ENCODE results near the gene USP25.

The USP25 gene

DNA sequence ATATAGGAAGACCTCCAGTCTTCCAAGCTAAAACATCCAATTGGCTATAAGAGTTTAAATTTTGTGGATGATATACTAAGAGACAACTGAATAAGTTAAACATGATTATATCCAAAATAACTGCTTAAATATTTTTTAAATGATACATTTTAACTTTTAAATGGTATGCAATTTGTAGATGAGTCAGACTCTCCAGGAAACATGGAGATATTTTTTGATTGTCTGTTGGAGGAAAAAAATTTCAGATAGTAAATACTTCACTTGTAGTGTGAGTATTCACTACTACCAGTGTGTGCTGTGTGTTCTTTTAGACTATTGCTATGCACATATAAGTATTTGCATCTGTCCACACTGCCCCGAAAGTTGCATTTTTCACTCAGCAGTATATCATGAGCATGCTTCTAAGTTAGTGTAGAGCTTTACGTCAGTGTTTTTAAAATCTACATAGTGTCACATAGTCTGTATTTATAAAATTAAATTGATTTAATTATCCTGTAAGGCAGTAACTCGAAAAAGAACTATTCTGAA, 91.1 kb downstream of the USP25 start:
- peak; percentile 78 for ATAC-seq

DNA sequence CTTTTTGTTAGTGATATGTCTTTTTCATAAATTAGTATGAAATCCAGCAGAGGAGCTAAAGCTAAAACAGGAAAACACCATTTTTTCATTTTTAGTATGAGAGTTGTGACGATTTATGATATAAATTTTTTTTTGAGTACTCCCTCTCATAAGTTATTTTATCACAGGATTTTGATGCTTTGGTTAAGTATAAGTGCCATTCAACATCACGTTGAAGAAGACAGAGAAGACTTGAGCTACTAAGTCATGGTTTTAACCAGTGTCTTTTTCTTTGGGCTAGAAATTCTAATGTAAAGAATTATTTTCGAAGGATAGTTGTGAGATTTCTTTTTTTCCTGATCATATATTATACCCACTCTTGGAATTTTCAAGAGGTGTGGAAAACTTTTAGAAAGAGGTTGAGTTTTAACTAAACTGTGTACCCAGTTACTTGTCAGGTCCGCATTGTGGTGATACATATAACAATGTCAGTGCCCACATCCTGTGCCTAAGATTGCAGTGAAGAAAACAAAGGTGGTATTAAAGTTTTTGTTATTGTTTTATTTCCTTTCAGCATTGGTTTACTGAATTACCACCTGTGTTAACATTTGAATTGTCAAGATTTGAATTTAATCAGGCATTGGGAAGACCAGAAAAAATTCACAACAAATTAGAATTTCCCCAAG, 93.8 kb downstream of the USP25 start:
- TF ChIP-seq GLIS3 (CRISPR knock-in tag; IDR thresholded peaks at IDR 0.05) (no peak), ZC3H10 (CRISPR knock-in tag; IDR thresholded peaks at IDR 0.05) (no peak), TCF4 (CRISPR knock-in tag; IDR thresholded peaks at IDR 0.05; ENCODE audit: borderline replicate concordance) (no peak), SNAI2 (CRISPR knock-in tag; IDR thresholded peaks at IDR 0.05) (no peak)
- TF ChIP-seq, protein P1, sequence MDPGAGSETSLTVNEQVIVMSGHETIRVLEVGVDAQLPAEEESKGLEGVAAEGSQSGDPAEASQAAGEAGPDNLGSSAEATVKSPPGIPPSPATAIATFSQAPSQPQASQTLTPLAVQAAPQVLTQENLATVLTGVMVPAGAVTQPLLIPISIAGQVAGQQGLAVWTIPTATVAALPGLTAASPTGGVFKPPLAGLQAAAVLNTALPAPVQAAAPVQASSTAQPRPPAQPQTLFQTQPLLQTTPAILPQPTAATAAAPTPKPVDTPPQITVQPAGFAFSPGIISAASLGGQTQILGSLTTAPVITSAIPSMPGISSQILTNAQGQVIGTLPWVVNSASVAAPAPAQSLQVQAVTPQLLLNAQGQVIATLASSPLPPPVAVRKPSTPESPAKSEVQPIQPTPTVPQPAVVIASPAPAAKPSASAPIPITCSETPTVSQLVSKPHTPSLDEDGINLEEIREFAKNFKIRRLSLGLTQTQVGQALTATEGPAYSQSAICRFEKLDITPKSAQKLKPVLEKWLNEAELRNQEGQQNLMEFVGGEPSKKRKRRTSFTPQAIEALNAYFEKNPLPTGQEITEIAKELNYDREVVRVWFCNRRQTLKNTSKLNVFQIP (CRISPR knock-in tag; IDR thresholded peaks at IDR 0.05; ENCODE audit: borderline replicate concordance, low read depth) = no peak
- ATAC-seq = no peak

More for the DNA sequence above, 91.1 kb downstream of the USP25 start:
- TF ChIP-seq ZNF8 (CRISPR knock-in tag; IDR thresholded peaks at IDR 0.05) (no peak), ZNF70 (CRISPR knock-in tag; IDR thresholded peaks at IDR 0.05) (no peak), GLIS3 (CRISPR knock-in tag; IDR thresholded peaks at IDR 0.05) (no peak)
- TF ChIP-seq, protein P2, sequence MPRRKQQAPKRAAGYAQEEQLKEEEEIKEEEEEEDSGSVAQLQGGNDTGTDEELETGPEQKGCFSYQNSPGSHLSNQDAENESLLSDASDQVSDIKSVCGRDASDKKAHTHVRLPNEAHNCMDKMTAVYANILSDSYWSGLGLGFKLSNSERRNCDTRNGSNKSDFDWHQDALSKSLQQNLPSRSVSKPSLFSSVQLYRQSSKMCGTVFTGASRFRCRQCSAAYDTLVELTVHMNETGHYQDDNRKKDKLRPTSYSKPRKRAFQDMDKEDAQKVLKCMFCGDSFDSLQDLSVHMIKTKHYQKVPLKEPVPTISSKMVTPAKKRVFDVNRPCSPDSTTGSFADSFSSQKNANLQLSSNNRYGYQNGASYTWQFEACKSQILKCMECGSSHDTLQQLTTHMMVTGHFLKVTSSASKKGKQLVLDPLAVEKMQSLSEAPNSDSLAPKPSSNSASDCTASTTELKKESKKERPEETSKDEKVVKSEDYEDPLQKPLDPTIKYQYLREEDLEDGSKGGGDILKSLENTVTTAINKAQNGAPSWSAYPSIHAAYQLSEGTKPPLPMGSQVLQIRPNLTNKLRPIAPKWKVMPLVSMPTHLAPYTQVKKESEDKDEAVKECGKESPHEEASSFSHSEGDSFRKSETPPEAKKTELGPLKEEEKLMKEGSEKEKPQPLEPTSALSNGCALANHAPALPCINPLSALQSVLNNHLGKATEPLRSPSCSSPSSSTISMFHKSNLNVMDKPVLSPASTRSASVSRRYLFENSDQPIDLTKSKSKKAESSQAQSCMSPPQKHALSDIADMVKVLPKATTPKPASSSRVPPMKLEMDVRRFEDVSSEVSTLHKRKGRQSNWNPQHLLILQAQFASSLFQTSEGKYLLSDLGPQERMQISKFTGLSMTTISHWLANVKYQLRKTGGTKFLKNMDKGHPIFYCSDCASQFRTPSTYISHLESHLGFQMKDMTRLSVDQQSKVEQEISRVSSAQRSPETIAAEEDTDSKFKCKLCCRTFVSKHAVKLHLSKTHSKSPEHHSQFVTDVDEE (CRISPR knock-in tag; IDR thresholded peaks at IDR 0.05) = no peak
- TF ChIP-seq, protein P1 (CRISPR knock-in tag; IDR thresholded peaks at IDR 0.05; ENCODE audit: borderline replicate concordance, low read depth) = no peak

DNA sequence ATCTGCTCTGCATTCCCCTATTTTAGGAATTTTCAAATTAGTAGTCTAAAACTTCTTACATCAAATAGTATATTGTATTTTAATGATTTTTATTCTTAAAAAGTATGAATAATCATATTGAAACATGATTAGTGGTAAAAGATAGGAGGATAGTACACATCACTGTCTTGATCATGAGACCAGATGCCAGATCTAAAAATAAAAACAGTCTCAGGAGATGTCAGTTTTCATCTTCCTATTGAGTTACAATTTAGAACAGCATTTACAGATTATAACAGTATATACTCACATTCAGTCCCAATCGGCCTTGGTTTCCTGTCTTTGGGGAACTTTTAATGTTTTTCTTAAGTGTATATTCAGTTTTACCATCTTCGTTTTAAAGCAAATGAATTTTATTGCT, 95.9 kb downstream of the USP25 start:
- ATAC-seq = peak; percentile 72
- TF ChIP-seq ARNTL (CRISPR knock-in tag; IDR thresholded peaks at IDR 0.05; ENCODE audit: borderline replicate concordance, low read depth) (no peak), GLIS3 (CRISPR knock-in tag; IDR thresholded peaks at IDR 0.05) (no peak), ZNF70 (CRISPR knock-in tag; IDR thresholded peaks at IDR 0.05) (no peak), TCF4 (CRISPR knock-in tag; IDR thresholded peaks at IDR 0.05; ENCODE audit: borderline replicate concordance) (no peak), RARB (CRISPR knock-in tag; IDR thresholded peaks at IDR 0.05) (no peak), ZNF8 (CRISPR knock-in tag; IDR thresholded peaks at IDR 0.05) (no peak), CSDC2 (CRISPR knock-in tag; IDR thresholded peaks at IDR 0.05) (no peak), ZNF565 (CRISPR knock-in tag; conservative IDR thresholded peaks at IDR 0.05; ENCODE audit: low read depth) (no peak), ESRRG (CRISPR knock-in tag; IDR thresholded peaks at IDR 0.05) (no peak), BACH2 (CRISPR knock-in tag; IDR thresholded peaks at IDR 0.05; ENCODE audit: borderline replicate concordance) (no peak), ISL1 (CRISPR knock-in tag; IDR thresholded peaks at IDR 0.05) (no peak), SNAI2 (CRISPR knock-in tag; IDR thresholded peaks at IDR 0.05) (no peak), OSR1 (CRISPR knock-in tag; IDR thresholded peaks at IDR 0.05) (no peak), PPARA (CRISPR knock-in tag; IDR thresholded peaks at IDR 0.05; ENCODE audit: borderline replicate concordance) (no peak)
- TF ChIP-seq, protein P3, sequence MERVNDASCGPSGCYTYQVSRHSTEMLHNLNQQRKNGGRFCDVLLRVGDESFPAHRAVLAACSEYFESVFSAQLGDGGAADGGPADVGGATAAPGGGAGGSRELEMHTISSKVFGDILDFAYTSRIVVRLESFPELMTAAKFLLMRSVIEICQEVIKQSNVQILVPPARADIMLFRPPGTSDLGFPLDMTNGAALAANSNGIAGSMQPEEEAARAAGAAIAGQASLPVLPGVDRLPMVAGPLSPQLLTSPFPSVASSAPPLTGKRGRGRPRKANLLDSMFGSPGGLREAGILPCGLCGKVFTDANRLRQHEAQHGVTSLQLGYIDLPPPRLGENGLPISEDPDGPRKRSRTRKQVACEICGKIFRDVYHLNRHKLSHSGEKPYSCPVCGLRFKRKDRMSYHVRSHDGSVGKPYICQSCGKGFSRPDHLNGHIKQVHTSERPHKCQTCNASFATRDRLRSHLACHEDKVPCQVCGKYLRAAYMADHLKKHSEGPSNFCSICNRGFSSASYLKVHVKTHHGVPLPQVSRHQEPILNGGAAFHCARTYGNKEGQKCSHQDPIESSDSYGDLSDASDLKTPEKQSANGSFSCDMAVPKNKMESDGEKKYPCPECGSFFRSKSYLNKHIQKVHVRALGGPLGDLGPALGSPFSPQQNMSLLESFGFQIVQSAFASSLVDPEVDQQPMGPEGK (CRISPR knock-in tag; IDR thresholded peaks at IDR 0.05; ENCODE audit: borderline replicate concordance) = no peak
- TF ChIP-seq, protein P2 (CRISPR knock-in tag; IDR thresholded peaks at IDR 0.05) = no peak
- TF ChIP-seq, protein P4, sequence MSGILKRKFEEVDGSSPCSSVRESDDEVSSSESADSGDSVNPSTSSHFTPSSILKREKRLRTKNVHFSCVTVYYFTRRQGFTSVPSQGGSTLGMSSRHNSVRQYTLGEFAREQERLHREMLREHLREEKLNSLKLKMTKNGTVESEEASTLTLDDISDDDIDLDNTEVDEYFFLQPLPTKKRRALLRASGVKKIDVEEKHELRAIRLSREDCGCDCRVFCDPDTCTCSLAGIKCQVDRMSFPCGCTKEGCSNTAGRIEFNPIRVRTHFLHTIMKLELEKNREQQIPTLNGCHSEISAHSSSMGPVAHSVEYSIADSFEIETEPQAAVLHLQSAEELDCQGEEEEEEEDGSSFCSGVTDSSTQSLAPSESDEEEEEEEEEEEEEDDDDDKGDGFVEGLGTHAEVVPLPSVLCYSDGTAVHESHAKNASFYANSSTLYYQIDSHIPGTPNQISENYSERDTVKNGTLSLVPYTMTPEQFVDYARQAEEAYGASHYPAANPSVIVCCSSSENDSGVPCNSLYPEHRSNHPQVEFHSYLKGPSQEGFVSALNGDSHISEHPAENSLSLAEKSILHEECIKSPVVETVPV (CRISPR knock-in tag; IDR thresholded peaks at IDR 0.05) = no peak
- TF ChIP-seq, protein P5, sequence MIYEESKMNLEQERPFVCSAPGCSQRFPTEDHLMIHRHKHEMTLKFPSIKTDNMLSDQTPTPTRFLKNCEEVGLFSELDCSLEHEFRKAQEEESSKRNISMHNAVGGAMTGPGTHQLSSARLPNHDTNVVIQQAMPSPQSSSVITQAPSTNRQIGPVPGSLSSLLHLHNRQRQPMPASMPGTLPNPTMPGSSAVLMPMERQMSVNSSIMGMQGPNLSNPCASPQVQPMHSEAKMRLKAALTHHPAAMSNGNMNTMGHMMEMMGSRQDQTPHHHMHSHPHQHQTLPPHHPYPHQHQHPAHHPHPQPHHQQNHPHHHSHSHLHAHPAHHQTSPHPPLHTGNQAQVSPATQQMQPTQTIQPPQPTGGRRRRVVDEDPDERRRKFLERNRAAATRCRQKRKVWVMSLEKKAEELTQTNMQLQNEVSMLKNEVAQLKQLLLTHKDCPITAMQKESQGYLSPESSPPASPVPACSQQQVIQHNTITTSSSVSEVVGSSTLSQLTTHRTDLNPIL (CRISPR knock-in tag; IDR thresholded peaks at IDR 0.05; ENCODE audit: low read depth) = no peak
